DMS53 treated with DMSO at 0.1 percent for 48 hours (cell line): ENCODE measurements around the gene RABL3.
"Not testable (repeated sequence)": the region's sequence is repeated elsewhere in the genome, so short reads cannot be mapped to it uniquely, and the experiment has no call there.

Experiments
- DNase-seq: peaks from one replicate; lab custom pipeline; 2025; ENCODE audit not compliant: unreplicated experiment; lab: John Stamatoyannopoulos, UW

RABL3 gene

DNA sequence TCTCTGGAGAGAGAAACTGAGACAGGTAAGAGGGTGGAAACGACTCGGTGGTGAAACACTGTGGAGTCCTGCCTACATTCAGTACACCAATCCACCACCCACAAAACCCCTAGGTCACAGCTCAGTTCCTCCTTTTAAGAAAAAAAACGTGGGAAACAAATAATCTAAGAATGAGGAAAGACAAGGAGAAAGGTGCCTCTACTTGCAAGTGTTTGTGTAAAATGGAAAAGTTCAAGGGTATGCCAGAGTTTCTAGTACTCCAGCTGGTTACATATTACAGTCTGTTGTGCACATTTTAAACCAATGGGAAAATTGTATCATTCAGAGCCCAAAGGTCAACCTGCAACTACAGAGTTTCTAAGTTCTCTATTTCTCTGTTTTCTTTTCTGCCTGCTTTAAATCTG lies 92.5 kb downstream of the RABL3 start:
- no peak for DNase-seq

- DNase-seq = no peak
Measured at GRCh38 chr3:120648290-120648689, 94.0 kb downstream of the RABL3 start.

DNA sequence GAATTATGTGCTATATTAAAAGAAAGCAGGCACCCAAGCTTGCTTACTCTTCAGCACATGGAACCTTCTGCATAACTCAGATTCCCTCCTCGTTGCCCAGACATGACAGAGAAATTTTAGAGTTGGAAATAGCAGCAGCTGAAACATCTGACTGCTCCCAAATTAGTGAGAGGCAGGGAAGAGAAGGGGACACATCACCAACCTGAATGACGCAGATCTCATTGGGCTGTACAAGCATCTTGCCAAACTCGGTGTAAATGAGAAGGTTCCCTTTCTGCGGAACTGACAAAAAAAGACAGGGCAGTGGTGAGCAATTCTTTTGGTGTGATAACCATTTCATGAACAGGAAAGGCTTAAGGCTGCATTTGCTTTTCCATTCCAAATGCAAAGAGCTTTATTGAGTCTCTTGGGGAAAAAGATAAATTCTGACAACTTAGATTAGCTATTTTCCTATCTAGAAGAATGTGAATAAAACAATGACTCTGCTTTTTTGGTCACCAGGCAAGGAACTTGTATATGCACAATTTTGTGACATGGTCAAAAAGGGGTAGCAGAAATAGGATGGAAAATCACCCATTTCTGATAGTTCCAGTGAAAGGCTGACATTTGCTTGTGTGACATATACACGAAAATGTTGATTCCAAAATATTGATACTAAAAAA lies 95.4 kb downstream of the RABL3 start:
- DNase-seq = no peak

DNA sequence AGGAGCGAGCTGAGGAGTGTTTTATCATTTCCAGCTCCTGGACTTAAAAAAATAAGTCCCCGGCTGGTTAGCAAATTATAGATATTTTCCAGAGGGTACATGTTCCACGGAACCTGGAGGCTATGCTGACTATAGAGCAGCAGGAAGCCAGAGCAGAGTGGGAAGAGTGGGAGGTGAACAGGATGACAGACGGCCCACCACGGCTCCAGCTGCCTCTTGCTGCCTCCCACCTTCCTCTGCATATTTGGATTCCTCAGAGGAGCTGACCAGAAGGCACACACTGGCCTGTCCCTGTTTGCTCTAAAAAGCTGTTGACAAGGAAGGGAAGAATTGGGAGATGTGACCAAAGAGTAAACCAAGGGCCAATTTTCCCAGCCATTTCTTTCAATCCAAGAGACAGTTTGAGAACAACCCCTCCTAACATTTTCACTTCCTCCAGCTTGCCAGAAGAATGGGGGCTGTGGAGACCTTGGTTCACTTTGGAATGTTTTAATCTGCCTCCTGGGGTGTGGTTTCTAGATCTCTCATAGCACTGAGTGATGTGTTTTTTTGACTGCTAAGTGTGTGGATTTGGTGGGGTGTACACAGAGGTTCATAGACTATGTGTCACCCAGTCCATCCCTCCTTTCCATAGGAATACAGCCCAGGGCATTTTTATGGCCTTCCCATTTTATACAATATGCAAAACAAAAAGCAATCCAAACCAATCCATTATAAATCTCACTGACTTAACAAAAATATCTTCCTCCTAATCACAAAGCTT lies 97.1 kb downstream of the RABL3 start:
- no peak for DNase-seq

GRCh38 chr3:120642368-120642948 lies 99.9 kb downstream of the RABL3 start:
- no peak for DNase-seq

GRCh38 chr3:120641696-120642246 lies 100.5 kb downstream of the RABL3 start:
- no peak for DNase-seq

DNA sequence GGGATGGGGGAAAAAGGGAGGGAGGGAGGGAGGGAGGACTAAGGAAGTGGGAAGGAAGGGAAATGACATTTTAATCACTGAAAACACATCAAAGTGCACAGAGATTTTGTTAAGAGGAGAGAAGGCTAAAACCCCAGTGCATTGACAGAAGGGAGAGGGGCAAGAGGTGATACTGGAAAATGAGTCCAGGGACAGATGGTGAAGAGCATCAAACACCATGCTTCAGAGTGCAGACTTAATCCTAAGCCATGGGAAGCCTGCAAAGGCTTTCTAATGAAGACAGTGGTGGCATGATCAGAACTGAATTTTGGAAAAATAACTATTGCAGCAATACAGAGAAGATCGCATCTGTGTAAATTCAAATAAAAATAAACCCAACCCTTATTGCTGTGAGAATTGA lies 102.1 kb downstream of the RABL3 start:
- DNase-seq = no peak

GRCh38 chr3:120638820-120639219 lies 103.5 kb downstream of the RABL3 start:
- DNase-seq = not testable (repeated sequence)

GRCh38 chr3:120637851-120638559 lies 104.3 kb downstream of the RABL3 start:
- no peak for DNase-seq

GRCh38 chr3:120636795-120637401 lies 105.4 kb downstream of the RABL3 start:
- DNase-seq = no peak
